WTC11 (cell line): ENCODE results near the gene NHERF1. TPM values are rescaled to one million over a fixed set of nuclear protein-coding genes. Genes with fewer than 3 reads are reported as not detected.

Source experiments
- ATAC-seq: fragments of 200-7000 bp; cut with Tn5 transposase; 2 replicates; pipeline ENCODE4 v1.10.0; 2021; ENCODE audit warnings: mild to moderate bottlenecking, moderate library complexity
- CTCF ChIA-PET: fragments of 300-600 bp; sonication (Branson Sonifier 250); formaldehyde crosslinking; loops from one replicate; lab custom pipeline; 2021; ENCODE audit warnings: antibody characterized with exemption; lab: Charles Lee
- POLR2A ChIA-PET: fragments of 350-600 bp; sonication (Branson Sonifier 250); formaldehyde crosslinking; loops from one replicate; lab custom pipeline; 2021; ENCODE audit warnings: antibody characterized with exemption; lab: Charles Lee
- DNase-seq: peaks from one replicate; pipeline ENCODE4 v3.0.0; 2021; ENCODE audit warnings: low spot score
- H3K27ac Mint-ChIP-seq: 2 replicates; pipeline ENCODE4 v1.8.0; 2021; ENCODE audit warnings: mixed read lengths
- H3K27me3 Mint-ChIP-seq: 2 replicates; pipeline ENCODE4 v1.8.0; 2021; ENCODE audit warnings: low read depth, mild to moderate bottlenecking, moderate library complexity, mixed read lengths
- H3K36me3 Mint-ChIP-seq: 2 replicates; pipeline ENCODE4 v1.8.0; 2021; ENCODE audit warnings: mixed read lengths
- H3K4me1 Mint-ChIP-seq: 2 replicates; pipeline ENCODE4 v1.8.0; 2022; ENCODE audit warnings: mixed read lengths
- H3K4me3 Mint-ChIP-seq: 2 replicates; pipeline ENCODE4 v1.8.0; 2021; ENCODE audit warnings: mild to moderate bottlenecking, moderate library complexity, mixed read lengths
- H3K9me3 Mint-ChIP-seq: 2 replicates; pipeline ENCODE4 v1.8.0; 2021; ENCODE audit warnings: mixed read lengths
- ATF1 ChIP-seq: sonication (generic); formaldehyde crosslinking; IDR thresholded peaks from 2 replicates; pipeline ENCODE4 v1.8.1; 2023; ENCODE audit warnings: mild to moderate bottlenecking, moderate library complexity, missing genetic modification reagents
- ELF4 ChIP-seq: sonication (generic); formaldehyde crosslinking; IDR thresholded peaks from 2 replicates; pipeline ENCODE4 v1.8.1; 2022; ENCODE audit warnings: low read depth, mild to moderate bottlenecking, moderate library complexity, missing genetic modification reagents
- FOXK1 ChIP-seq: sonication (generic); formaldehyde crosslinking; IDR thresholded peaks from 2 replicates; pipeline ENCODE4 v1.8.0; 2022; ENCODE audit warnings: mild to moderate bottlenecking, moderate library complexity, missing genetic modification reagents
- MAX ChIP-seq: sonication (generic); formaldehyde crosslinking; IDR thresholded peaks from 2 replicates; pipeline ENCODE4 v1.8.0; 2022; ENCODE audit warnings: mild to moderate bottlenecking, missing genetic modification reagents
- MYBL2 ChIP-seq: sonication (generic); formaldehyde crosslinking; IDR thresholded peaks from 2 replicates; pipeline ENCODE4 v1.8.1; 2023; ENCODE audit warnings: mild to moderate bottlenecking, moderate library complexity, missing genetic modification reagents
- NFYB ChIP-seq: sonication (generic); formaldehyde crosslinking; conservative IDR thresholded peaks from 2 replicates; pipeline ENCODE4 v1.8.0; 2022; ENCODE audit warnings: low read depth, missing genetic modification reagents
- RORB ChIP-seq: fragments of 250-450 bp; sonication (Bioruptor Pico); IDR thresholded peaks from 2 replicates; pipeline ENCODE4 v1.9.0; 2021; ENCODE audit warnings: mild to moderate bottlenecking
- SP1 ChIP-seq: sonication (generic); formaldehyde crosslinking; conservative IDR thresholded peaks from 2 replicates; pipeline ENCODE4 v1.8.1; 2022; ENCODE audit warnings: missing genetic modification reagents
- TEAD1 ChIP-seq: sonication (generic); formaldehyde crosslinking; IDR thresholded peaks from 2 replicates; pipeline ENCODE4 v1.8.0; 2022; ENCODE audit warnings: mild to moderate bottlenecking, missing genetic modification reagents
- ZNF263 ChIP-seq: sonication (generic); formaldehyde crosslinking; IDR thresholded peaks from 2 replicates; pipeline ENCODE4 v1.8.1; 2022; ENCODE audit warnings: low read depth, mild to moderate bottlenecking, moderate library complexity, missing genetic modification reagents
- ZNF423 ChIP-seq: fragments of 250-450 bp; sonication (Bioruptor Pico); IDR thresholded peaks from 2 replicates; pipeline ENCODE4 v2.1.2; 2022; ENCODE audit warnings: mild to moderate bottlenecking, moderate library complexity
- ZNF532 ChIP-seq: fragments of 250-450 bp; sonication (Bioruptor Pico); IDR thresholded peaks from 2 replicates; pipeline ENCODE4 v1.9.0; 2021; ENCODE audit warnings: mild to moderate bottlenecking, borderline replicate concordance
- total RNA-seq: library from RNA; stranded (reverse); gene quantifications from 3 replicates; pipeline ENCODE4 v1.2.3, GENCODE V29; 2021
- TF ChIP-seq, protein P1 (sequence below): fragments of 250-450 bp; sonication (Bioruptor Pico); conservative IDR thresholded peaks from 2 replicates; pipeline ENCODE4 v1.9.0; 2021; ENCODE audit warnings: mild to moderate bottlenecking
- TF ChIP-seq, protein P2 (sequence below): sonication (generic); formaldehyde crosslinking; conservative IDR thresholded peaks from 2 replicates; pipeline ENCODE4 v1.8.1; 2023; ENCODE audit warnings: mild to moderate bottlenecking, low read depth, missing genetic modification reagents, moderate library complexity
- TF ChIP-seq, protein P3 (sequence below): sonication (generic); formaldehyde crosslinking; IDR thresholded peaks from 2 replicates; pipeline ENCODE4 v1.8.1; 2022; ENCODE audit warnings: mild to moderate bottlenecking, moderate library complexity, missing genetic modification reagents

The NHERF1 gene
- total RNA-seq, 1 experiment from 2014 or later = 111 TPM

GRCh38 chr17:74807441-74807840, 59.0 kb downstream of the NHERF1 start:
- Mint-ChIP-seq H3K36me3 (no peaks in the 10 kb centered on the region; the same call in 1 of the 2 replicates), H3K4me3 (no peak overlapping the region), H3K27me3 (no peaks in the 10 kb centered on the region), H3K4me1 (peaks cover 6% of the 10 kb centered on the region), H3K27ac (no peak overlapping the region), H3K9me3 (no peaks in the 10 kb centered on the region)
- DNase-seq = no peak
- POLR2A ChIA-PET = no interaction called here
- TF ChIP-seq, protein P1, sequence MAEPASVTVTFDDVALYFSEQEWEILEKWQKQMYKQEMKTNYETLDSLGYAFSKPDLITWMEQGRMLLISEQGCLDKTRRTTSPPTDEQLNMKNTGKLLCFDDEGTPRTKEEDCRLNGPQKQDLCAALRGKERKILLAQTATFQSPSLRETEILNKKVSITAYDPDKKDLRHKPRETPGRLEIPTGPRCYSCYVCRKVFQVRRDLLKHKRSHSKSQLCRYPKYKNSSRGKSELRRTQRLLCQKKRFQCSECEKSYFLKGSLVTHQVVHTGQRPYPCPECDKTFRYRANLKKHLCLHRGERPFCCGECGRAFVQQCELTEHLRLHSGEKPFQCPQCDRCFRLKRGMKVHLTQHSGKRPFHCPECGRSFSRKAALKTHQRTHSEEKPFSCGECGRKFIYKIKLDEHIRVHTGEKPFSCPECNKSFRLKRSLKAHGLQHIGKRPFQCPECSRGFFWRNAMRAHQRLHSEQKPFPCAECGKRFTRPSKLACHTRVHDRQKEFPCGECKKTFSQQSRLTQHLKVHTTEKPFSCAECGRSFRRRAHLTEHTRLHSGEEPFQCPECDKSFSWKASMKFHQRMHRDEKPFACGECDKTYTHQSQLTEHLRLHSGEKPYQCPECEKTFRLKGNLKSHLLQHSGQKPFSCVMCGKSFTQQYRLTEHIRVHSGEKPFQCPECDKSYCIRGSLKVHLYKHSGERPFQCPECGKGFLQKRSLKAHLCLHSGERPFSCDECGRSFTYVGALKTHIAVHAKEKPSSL (CRISPR knock-in tag) = no peak
- no peak for TF ChIP-seq ZNF532 (CRISPR knock-in tag)
- TF ChIP-seq ZNF263 (CRISPR knock-in tag) = no peak
- no peak for TF ChIP-seq ATF1
- no peak for TF ChIP-seq SP1 (CRISPR knock-in tag)
- TF ChIP-seq, protein P2, sequence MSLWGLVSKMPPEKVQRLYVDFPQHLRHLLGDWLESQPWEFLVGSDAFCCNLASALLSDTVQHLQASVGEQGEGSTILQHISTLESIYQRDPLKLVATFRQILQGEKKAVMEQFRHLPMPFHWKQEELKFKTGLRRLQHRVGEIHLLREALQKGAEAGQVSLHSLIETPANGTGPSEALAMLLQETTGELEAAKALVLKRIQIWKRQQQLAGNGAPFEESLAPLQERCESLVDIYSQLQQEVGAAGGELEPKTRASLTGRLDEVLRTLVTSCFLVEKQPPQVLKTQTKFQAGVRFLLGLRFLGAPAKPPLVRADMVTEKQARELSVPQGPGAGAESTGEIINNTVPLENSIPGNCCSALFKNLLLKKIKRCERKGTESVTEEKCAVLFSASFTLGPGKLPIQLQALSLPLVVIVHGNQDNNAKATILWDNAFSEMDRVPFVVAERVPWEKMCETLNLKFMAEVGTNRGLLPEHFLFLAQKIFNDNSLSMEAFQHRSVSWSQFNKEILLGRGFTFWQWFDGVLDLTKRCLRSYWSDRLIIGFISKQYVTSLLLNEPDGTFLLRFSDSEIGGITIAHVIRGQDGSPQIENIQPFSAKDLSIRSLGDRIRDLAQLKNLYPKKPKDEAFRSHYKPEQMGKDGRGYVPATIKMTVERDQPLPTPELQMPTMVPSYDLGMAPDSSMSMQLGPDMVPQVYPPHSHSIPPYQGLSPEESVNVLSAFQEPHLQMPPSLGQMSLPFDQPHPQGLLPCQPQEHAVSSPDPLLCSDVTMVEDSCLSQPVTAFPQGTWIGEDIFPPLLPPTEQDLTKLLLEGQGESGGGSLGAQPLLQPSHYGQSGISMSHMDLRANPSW (CRISPR knock-in tag) = no peak
- no peak for ATAC-seq
- CTCF ChIA-PET = interaction anchor here (0.7 to 3.2 kb wide), 4 partner anchors 34 to 58 kb away, joined by 3 to 15 read pairs (median 3); no protein-coding TSS in a partner anchor

DNA sequence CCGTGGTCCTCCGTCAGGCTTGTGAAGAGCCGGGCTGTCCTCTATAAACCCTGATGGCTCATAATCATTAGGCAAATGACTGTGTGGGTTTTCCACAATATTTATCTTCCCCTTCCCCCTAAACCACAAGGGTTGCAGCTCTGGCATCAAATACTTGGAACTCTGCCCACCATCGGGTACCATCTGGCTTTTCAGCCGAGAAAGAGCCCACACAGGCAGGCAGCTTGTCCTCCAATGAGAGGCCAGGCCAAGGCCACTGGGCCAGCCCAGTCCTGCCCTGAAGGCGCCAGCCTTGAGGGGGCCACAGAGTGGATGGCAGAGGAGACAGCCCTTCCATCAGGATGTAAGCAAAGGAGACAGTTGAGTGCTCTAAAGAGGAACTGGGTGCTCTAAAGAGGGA, 59.5 kb downstream of the NHERF1 start:
- peaks cover 8% of the 10 kb centered on the region for H3K4me1 Mint-ChIP-seq
- TF ChIP-seq MYBL2 (CRISPR knock-in tag) (no peak), ZNF423 (CRISPR knock-in tag) (no peak), NFYB (no peak), MAX (CRISPR knock-in tag) (no peak), RORB (CRISPR knock-in tag) (no peak), FOXK1 (no peak), TEAD1 (CRISPR knock-in tag) (no peak), ELF4 (no peak)
- TF ChIP-seq, protein P3, sequence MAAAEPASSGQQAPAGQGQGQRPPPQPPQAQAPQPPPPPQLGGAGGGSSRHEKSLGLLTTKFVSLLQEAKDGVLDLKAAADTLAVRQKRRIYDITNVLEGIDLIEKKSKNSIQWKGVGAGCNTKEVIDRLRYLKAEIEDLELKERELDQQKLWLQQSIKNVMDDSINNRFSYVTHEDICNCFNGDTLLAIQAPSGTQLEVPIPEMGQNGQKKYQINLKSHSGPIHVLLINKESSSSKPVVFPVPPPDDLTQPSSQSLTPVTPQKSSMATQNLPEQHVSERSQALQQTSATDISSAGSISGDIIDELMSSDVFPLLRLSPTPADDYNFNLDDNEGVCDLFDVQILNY = no peak
- TF ChIP-seq, protein P2 (CRISPR knock-in tag) = no peak
- H3K4me3 Mint-ChIP-seq = no peak overlapping the region
- ATAC-seq = no peak
- no peaks in the 10 kb centered on the region for H3K27me3 Mint-ChIP-seq
- no peak for DNase-seq
- H3K27ac Mint-ChIP-seq = no peak overlapping the region
- CTCF ChIA-PET = interaction anchor here (0.9 to 3.2 kb wide), 4 partner anchors 24 to 57 kb away, joined by 3 to 15 read pairs (median 3); no protein-coding TSS in a partner anchor
- no peaks in the 10 kb centered on the region; the same call in 1 of the 2 replicates for H3K36me3 Mint-ChIP-seq
- POLR2A ChIA-PET = no interaction called here
- no peaks in the 10 kb centered on the region for H3K9me3 Mint-ChIP-seq
